ENCODE data around the gene NAV3. TPM values are rescaled to one million over a fixed set of nuclear protein-coding genes. Genes with fewer than 3 reads are reported as not detected.
"Not testable (repeated sequence)": the region's sequence is repeated elsewhere in the genome, so short reads cannot be mapped to it uniquely, and the experiment has no call there.

Gene NAV3
- total RNA-seq, 1 donor from 2014 or later = 11.4 TPM

- Mint-ChIP-seq H3K4me1 (peaks cover 19% of the 10 kb centered on the region), H3K27me3 (ENCODE audit: insufficient read depth, low read depth) (peaks cover 2% of the 10 kb centered on the region)
- peaks cover 12% of the 10 kb centered on the region for H3F3A ChIP-seq (ENCODE audit: low read depth)
These were observed 414.3 kb downstream of the NAV3 start for GRCh38 chr12:78244916-78245507.

GRCh38 chr12:78248321-78248720 lies 417.6 kb downstream of the NAV3 start:
- H3K4me2 ChIP-seq = no peak overlapping the region
- H3K4me3 ChIP-seq = no peak overlapping the region
- Mint-ChIP-seq H3K4me1 (peaks cover 5% of the 10 kb centered on the region), H3K27ac (no peak overlapping the region), H3K4me3 (no peak overlapping the region), H3K36me3 (no peaks in the 10 kb centered on the region), H3K27me3 (ENCODE audit: insufficient read depth, low read depth) (no peaks in the 10 kb centered on the region), H3K9me3 (peaks cover 5% of the 10 kb centered on the region)
- H3K27me3 ChIP-seq = no peaks in the 10 kb centered on the region
- H2AFZ ChIP-seq (replicated peaks) = no peak overlapping the region
- no peak for DNase-seq (ENCODE audit: low spot score)
- H3K36me3 ChIP-seq = no peaks in the 10 kb centered on the region
- H3F3A ChIP-seq (ENCODE audit: low read depth) = no peaks in the 10 kb centered on the region
- TF ChIP-seq EZH2phosphoT487 (IDR thresholded peaks at IDR 0.05) (no peak), CTCF (IDR thresholded peaks at IDR 0.05) (no peak), EZH2 (IDR thresholded peaks at IDR 0.05) (no peak)
- no peaks in the 10 kb centered on the region for H3K9me3 ChIP-seq (ENCODE audit: low read depth)
- no peak overlapping the region for H3K9ac ChIP-seq
- no peaks in the 10 kb centered on the region for H4K20me1 ChIP-seq (ENCODE audit: low read depth)
- peaks cover 11% of the 10 kb centered on the region for H3K4me1 ChIP-seq
- no peaks in the 10 kb centered on the region for H3K79me2 ChIP-seq (ENCODE audit: low read depth)
- no peak overlapping the region for H3K27ac ChIP-seq

More at GRCh38 chr12:78244916-78245507, 414.3 kb downstream of the NAV3 start:
- Histone ChIP-seq H3K4me1 (peaks cover 29% of the 10 kb centered on the region), H3K27ac (no peak overlapping the region), H3K36me3 (no peaks in the 10 kb centered on the region), H3K4me2 (no peak overlapping the region), H3K9ac (no peak overlapping the region), H3K9me3 (ENCODE audit: low read depth) (no peaks in the 10 kb centered on the region), H2AFZ (replicated peaks) (no peak overlapping the region), H3K4me3 (no peak overlapping the region), H3K27me3 (no peaks in the 10 kb centered on the region), H4K20me1 (ENCODE audit: low read depth) (no peaks in the 10 kb centered on the region), H3K79me2 (ENCODE audit: low read depth) (no peaks in the 10 kb centered on the region)
- H3K27ac Mint-ChIP-seq = no peak overlapping the region
- TF ChIP-seq EZH2 (IDR thresholded peaks at IDR 0.05) (no peak), CTCF (IDR thresholded peaks at IDR 0.05) (no peak)
- H3K9me3 Mint-ChIP-seq = no peaks in the 10 kb centered on the region
- H3K36me3 Mint-ChIP-seq = no peaks in the 10 kb centered on the region
- no peak for DNase-seq (ENCODE audit: low spot score)
- H3K4me3 Mint-ChIP-seq = no peak overlapping the region

DNA sequence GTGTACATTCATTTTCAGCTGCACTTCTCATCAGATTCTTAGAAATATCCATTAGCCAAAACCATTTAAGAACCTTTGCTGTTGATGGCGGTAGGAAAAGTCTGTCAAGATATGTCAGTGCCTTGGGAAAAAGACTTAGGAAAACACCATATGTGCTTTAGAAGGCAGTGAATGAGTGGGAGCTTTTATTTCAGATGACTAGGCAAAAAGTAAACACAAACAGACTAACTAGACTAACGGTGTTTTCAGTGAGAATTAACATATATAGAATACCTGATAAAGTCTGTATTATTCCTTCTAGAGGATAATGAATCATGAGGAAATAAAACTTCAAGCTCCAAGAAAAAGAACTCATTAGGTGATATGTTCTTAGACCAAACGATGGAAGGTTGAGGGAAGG lies 418.9 kb downstream of the NAV3 start:
- H3K9ac ChIP-seq = no peak overlapping the region
- Mint-ChIP-seq H3K36me3 (no peaks in the 10 kb centered on the region), H3K27ac (no peak overlapping the region), H3K4me3 (no peak overlapping the region), H3K27me3 (ENCODE audit: insufficient read depth, low read depth) (no peaks in the 10 kb centered on the region), H3K4me1 (peaks cover 5% of the 10 kb centered on the region), H3K9me3 (peaks cover 11% of the 10 kb centered on the region)
- no peaks in the 10 kb centered on the region for H3K27me3 ChIP-seq
- no peak overlapping the region for H3K27ac ChIP-seq
- no peaks in the 10 kb centered on the region for H3K36me3 ChIP-seq
- no peak overlapping the region for H2AFZ ChIP-seq (replicated peaks)
- no peak overlapping the region for H3K4me3 ChIP-seq
- no peak for DNase-seq (ENCODE audit: low spot score)
- H3K4me2 ChIP-seq = no peak overlapping the region
- TF ChIP-seq CTCF (IDR thresholded peaks at IDR 0.05) = no peak
- TF ChIP-seq EZH2 (IDR thresholded peaks at IDR 0.05) = no peak
- H3K79me2 ChIP-seq (ENCODE audit: low read depth) = no peaks in the 10 kb centered on the region
- no peaks in the 10 kb centered on the region for H4K20me1 ChIP-seq (ENCODE audit: low read depth)
- H3K9me3 ChIP-seq (ENCODE audit: low read depth) = no peaks in the 10 kb centered on the region
- H3F3A ChIP-seq (ENCODE audit: low read depth) = no peaks in the 10 kb centered on the region
- peaks cover 7% of the 10 kb centered on the region for H3K4me1 ChIP-seq

GRCh38 chr12:78257662-78258061 lies 427.0 kb downstream of the NAV3 start:
- not testable (repeated sequence) for H3K4me3 Mint-ChIP-seq; H3K27me3 Mint-ChIP-seq (ENCODE audit: insufficient read depth, low read depth); H3K9me3 ChIP-seq (ENCODE audit: low read depth); H3K9ac ChIP-seq; H3K4me3 ChIP-seq; H3K79me2 ChIP-seq (ENCODE audit: low read depth); H3K36me3 Mint-ChIP-seq; H3K27ac ChIP-seq; H3K4me1 ChIP-seq; H3K27me3 ChIP-seq; H3K4me1 Mint-ChIP-seq; H2AFZ ChIP-seq (replicated peaks); DNase-seq (ENCODE audit: low spot score); H3K36me3 ChIP-seq; H3F3A ChIP-seq (ENCODE audit: low read depth); H3K4me2 ChIP-seq; H3K27ac Mint-ChIP-seq; H4K20me1 ChIP-seq (ENCODE audit: low read depth)
- peaks cover 26% of the 10 kb centered on the region for H3K9me3 Mint-ChIP-seq

Measured in neural progenitor cell (in vitro differentiated cells).